Ureter (tissue), 1 donor: ENCODE data around the gene ADAM22. TPM values are rescaled to one million over a fixed set of nuclear protein-coding genes. Genes with fewer than 3 reads are reported as not detected.

Experiments used
- DNase-seq: peaks from one replicate; pipeline ENCODE4 v3.0.0-alpha.2; 2020; ENCODE audit warnings: low spot score
- total RNA-seq: library from RNA; stranded (reverse); gene quantifications from one replicate; pipeline ENCODE4 v1.2.4, GENCODE V29; 2023
- donor health status: DM: yes; HTN: yes; CAD: no.

ADAM22 gene
- total RNA-seq, 1 donor from 2014 or later, result 26.4 TPM

DNA sequence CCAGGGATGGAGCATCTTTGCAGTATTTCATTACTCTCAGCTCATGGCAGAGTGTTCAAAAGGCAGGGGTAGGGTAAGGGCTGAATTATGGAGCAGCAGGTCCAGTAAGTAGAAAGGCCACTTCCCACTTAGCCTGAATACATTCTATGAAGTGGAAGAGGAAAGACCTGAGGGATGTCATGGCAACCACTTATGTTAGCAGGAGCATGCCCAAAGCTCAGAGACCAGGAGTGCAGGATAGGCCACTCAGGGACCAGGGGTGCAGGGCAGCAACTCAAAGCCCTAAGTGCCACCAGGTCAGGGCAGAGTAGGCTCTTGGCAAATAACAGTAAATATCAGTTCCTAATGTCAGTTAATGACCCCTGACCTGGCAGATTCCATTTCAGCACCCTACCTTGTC, 282.2 kb downstream of the ADAM22 start:
- no peak for DNase-seq

DNA sequence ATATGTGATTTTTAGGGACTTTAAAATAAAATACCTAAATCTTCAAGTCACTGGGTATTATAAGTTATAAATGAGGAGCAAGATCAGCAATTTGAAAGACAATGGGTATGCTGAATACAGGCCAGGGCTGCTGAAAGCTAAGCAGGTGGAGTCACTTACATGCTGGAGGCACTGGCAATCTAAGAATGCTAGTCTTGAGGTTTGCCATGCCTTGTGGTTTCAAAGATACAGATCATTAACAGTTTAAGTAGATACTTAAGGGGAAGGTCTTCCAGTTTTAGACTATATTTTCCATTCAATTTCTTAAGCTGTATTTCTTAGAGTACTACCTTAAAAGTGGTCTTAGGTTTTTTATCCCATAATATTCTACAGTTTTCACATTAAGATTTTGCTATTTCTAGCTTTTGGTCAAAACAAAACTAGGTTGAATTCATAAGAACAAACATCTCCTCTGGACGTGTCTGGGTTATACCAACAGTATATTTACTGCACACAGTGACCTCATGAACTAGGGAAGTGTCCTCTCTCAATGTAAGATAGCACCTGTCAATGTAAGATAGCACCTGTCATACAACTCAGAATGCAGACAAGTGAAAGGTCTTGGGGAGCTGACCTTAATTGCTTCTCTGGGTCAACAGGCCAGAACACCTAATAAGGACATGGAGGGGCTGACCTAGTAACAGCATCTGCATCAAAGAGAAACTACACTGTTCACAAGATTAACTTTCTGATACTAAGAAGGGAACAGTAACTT, 283.8 kb downstream of the ADAM22 start:
- DNase-seq, result no peak

DNA sequence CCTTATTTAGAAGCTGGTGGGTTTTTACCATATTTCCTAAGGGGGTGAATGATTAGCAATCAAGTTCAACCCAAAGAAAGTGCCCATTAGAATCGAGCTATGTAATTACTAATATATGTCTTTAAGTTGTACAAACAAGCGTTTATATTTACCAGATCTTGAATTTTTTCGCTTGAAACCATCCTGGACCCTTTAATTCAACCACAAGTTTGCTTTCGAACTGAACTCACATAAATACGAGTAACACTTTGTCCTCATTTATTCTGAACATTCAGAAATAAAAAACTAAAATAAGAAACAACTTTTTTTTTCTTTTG, 284.3 kb downstream of the ADAM22 start:
- DNase-seq, result no peak

DNA sequence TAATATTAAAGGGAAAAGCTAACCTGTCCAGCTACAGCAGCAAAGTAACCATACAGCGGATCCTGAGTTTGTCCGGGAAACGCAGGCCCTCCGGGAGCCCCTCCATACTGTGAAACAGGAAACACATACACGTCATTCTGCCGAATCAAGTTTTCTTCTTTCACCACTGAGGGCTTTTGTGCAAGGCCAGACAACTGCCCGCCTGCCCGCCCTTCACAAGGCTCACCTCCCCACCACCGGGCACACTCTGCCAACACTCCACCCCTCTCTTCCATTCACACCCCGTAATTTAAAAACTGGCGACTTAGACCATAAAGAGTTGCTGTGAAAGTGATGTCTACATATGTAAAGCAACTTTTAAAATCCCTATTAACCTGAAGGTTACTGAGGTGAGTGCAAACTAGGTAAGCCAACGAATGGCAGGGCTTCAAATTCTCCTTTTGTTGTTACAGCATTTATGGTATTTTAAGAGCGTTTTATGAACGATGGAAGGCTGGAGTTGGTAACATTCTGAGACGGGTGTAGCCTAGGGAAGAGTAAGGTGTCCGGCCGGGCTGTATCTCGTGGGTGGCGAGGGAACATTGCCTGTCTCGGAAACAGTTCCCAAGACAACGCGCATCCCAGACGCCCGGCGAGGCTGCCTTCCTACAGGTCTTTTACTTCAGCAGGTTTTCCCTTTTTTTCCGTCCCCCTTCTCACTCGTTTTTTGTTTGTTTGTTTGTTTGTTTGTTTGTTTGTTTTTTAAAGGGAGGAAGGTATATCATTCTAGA, 285.0 kb downstream of the ADAM22 start:
- DNase-seq, result peak; percentile 50

DNA sequence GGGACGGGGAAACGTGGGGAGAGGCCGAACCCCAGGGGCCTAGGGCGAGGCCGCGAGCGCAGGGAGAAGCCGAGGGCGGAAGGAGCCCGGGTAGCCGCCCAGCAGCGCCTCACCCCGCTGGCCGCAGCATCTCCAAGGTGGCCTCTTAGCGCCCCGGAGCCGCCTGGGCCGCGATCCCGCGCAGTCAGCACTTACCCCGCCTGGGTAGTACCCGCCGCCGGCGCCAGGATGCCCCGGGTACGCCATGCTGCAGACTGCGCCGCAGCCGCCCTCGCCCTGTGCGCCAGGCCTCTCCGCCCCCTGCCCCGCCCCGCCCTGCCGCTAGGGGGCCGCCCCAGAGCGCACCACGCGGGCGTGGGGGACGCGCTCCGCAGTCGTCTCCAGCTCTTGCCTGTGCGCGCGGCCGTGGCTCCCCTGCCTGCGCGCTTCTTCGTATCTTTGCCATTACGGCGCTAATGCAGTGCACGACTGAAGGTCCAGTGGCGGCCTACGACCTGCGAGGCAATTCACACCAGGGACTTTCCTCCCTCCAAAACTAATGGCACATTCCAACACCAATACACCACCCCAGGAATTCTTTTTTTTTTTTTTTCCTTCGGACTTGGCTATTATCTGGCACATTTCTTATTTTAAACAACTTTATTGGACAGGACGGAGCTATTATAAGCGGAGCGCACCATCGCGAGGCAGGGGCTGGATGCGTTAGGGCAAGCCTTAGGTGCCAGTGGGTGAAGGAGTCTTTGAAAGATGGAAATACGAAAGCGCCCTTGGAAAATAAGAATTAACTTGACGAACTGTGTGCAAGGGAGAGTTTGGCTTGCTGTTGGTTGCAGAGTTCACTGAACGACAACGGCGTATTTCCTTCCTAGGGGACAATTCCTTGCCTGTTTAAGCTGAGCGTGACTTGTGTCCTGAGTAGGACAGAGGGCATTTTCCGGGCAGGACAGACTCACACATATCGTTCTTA, 286.0 kb downstream of the ADAM22 start, which contains the start of gene SRI:
SRI (minus strand) TSS at position 258 of the 967 bp plus-strand sequence; CDS start at position 246, 12 bp downstream.
- DNase-seq, result peak; percentile 84

DNA sequence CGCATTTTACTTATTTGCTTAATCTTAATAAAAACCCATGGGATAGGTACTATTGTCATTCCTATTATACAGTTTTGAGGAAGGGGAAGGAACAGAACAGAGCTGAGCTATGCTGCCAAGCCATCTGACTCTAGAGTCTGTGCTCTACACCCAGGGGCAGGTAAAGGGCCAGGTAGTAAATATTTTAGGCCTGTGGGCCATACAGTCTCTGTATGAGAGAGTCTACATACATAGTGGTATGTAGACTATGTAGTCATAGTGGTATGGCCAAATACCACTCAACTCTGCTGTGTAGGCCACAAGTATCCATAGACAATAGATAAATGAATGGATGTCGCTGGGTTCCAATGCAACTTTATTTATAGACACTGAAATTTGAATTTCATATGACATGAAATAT, 289.2 kb downstream of the ADAM22 start:
- DNase-seq, result no peak

DNA sequence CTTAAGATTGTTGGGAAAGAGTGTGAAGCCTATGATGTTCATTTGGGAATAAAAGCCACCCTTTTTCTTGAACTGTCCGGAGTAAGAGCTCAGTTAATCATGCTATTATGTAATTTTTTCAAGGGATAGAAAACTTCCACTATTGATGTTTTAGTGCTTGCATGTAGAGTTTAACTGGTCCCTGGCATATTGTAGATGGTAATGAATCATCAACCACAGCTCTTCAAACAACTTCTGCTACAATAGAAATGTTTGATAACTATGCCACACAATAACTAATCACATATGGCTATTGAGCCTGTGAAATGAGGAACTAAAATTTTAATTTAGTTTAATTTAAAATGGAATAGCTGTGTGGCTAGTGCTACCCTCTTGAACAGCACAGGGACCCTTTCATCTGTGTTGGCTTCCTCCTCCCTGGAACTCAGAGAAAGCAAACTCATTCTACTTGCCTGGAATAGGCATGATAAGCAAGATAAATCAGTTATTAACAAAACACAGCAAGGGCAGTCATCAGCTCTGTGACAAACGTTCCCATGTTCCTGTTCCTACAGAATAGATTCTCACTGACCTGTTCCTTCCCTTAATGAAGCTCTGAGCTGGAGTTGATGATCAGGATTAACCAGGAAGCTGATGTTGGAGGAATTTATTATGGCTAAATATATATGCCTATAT, 290.7 kb downstream of the ADAM22 start:
- DNase-seq, result no peak

DNA sequence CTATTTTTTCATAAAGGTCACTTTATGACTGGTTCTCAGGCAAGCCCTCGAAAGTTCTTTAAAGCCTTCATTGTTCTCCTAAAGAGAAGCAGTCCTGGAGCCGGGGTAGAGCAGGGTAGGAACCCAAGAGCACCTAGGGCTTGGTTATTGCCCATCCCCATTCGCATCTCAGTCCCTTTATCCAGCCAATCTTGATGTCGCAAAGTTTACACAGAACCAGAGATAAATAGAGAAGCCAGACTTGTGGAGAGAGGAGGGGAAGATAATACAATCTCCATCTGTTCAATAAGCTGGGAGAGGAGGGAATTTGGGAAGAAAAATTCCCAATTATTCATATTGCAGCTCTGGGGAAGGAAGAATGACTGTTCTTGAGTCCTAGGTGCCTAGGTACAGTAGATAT, 292.1 kb downstream of the ADAM22 start:
- no peak for DNase-seq

DNA sequence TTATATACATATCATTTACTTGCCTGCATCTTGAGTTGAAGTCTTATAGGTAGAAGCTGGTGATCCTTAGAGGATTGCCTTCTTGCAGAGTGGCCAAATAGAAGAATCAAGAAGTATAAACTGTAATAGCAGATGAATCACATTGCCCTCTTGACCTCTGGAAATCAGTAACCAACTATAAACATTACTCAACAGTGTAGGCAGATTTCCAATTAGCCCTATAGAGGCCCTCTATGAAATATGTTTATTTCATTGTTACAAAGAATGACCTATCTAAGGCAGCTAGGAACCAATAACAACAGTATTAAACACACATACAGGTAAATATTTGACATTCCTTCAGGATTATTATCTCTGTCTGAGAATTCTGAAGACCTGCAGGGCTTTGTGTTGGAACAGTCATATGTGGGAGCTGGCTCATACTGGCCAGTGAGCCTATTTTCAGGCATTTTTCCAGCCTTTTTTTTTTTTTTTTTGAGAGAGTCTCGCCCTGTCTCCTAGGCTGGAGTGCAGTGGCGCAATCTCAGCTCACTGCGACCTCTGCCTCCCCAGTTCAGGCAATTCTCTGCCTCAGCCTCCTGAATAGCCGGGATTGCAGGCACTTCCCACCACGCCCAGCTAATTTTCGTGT, 292.9 kb downstream of the ADAM22 start:
- DNase-seq, result no peak

DNA sequence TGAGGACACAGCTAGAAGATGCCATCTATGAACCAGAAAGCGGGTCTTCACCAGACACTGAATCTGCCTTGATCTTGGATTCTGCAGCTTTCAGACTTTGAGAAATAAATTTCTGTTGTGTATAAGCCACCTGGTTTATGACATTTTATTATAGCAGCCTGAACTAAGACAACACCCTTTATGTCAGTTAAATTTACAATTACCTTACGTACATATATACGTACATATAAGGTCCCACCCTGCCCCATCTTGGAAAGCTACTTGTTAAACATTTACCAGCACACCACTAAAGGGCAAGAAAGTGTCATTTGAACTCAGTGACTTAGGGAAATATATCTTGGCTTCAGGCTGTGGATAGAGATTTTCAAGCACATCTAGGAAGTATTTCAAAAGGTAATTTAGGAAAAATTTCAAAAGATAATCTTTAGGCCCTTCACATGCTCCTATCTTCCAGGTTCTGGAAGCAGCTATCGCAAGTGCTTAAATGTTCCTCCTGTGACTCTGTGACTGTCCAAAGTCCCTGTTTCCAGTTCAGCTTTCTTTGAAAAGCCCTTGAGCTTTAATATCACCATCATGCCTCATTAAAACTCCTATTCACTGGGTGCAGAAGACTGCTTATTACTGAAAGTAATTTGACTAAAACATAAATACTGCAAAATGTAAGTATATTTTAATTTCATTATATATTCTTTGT, 295.4 kb downstream of the ADAM22 start:
- DNase-seq, result no peak

DNA sequence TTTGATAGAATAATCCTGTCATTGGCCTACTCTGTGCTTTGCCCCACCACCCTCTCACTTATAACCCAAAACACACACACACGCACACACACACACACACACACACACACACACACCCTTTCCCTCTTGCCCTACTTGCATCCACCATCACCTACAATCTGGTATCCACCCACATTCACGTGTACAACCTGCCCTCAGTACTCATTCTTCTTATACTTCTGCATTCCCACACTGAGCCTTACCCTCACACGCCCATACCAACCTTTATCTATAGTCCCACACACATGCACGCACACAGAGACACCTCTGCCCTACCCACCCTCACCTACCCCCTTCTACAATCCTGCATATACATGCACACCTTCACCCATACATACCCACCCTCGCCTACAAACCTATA, 296.6 kb downstream of the ADAM22 start:
- DNase-seq, result no peak

DNA sequence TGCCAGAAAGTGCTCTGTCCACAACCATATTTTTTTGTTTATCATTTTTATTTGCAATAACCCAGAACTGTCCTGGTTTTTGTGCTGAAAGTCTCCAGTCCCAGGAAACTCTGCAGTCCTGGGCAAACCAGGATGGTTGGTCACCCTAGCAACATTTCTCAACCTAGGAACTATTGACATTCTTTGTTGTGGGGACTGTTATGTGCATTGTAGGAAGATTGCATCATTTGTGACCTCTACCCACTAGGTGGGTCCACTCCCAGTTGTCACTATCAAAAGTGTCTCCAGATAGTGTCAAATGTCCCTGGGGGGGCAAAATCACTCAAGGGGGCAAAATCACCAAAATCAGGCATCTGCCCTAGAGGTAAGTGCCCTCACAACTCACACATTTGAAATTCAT, 299.8 kb downstream of the ADAM22 start:
- DNase-seq, result no peak

DNA sequence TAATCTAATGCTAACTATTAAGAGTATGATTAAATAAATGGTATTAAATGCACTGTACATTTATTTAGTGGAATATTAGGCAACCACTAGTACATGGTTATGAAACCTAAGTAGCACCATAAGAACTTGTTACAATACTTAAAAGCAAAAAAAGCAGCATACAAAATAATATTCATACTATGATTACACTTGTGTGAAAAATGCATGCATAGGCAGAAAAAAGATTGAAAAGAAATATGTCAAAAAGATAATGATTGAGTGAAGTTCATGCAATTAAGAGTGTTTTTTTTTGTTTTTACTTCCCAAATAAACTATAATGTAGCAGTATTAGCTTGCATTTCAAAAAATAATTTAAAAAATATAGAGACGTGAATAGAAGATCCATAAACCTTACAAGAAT, 305.8 kb downstream of the ADAM22 start:
- no peak for DNase-seq

DNA sequence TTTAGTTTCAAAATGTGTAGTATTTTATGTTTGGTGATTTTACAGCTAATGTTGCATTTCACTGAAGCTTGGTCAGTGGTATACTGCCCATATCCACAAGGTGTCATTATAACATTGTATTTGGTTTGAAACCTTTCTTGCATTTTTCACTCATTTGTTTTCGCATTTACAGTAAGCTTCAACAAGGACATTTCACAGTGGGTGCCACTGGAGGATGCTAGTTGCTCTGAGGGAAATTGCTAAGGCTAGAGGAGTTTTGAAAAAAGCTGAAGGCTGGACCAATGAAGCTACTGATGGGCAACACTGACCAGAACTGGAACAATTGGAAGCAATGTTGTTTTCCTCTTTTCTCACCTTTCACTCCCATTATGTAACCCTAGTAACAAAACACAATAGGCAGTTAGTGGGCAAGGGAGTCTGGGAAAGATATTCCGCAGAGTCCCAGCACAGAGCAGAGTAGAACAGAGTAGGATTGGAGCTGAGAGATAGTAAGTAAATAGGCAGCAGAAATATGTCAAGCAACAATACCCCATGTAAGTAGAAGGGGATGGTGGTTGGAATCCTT, 309.4 kb downstream of the ADAM22 start:
- no peak for DNase-seq

DNA sequence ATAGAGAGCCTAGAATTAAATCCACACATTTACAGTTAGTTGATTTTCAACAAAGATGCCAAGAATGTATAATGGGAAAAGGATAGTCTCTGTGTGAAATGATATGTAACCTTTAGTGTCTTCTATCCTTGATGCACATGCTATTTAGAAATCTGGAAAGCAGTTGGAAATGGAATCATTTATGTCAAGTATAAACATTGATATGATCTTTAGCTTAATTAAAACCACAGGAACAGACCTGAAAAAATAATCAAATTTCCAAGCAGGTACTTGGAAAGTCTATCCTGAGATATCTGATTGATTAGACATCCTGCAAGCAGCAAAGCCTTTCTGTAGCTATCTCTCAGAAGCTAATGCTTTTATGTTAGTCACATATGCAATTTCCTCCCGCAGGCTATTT, 310.2 kb downstream of the ADAM22 start:
- no peak for DNase-seq

Other genes with a start within 250 kb of the ADAM22 start
- gene SLC25A40, start 57.9 kb upstream of the ADAM22 start, total RNA-seq, result 21.3 TPM
- 12.1 TPM for gene DBF4, start 57.8 kb upstream of the ADAM22 start, total RNA-seq